ENCODE data around the gene PKLR. TPM values are rescaled to one million over a fixed set of nuclear protein-coding genes. Genes with fewer than 3 reads are reported as not detected.

PKLR gene
- total and polyA plus RNA-seq, 12 donors: 0.11 TPM; not detected in 11

DNA sequence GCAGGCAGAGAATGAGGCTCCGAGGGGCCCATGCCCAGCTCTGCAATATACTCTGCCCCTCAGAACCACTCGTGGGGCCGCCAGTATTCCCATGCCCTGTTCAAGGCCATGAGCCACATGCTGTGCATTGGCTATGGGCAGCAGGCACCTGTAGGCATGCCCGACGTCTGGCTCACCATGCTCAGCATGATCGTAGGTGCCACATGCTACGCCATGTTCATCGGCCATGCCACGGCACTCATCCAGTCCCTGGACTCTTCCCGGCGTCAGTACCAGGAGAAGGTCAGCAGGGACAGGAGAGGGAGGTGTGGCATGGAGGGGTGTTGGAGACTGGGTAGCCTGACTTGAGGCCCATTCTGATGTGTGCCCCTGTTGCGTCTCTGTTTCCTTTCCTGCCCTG lies 16.8 kb downstream of the PKLR start:
- ATAC-seq (no peak), DNase-seq (no peak)
- Histone ChIP-seq H3K36me3 (no peaks in the 10 kb centered on the region), H3K9me3 (no peaks in the 10 kb centered on the region), H3K27me3 (no peaks in the 10 kb centered on the region), H3K4me1 (no peaks in the 10 kb centered on the region), H3K27ac (no peak overlapping the region), H3K4me3 (no peak overlapping the region)
- intact Hi-C loops (cut with DNase I): no loop called here
- WGBS, 2 donors: 92 to 94% methylated on average over 12 of the region's 12 CpGs
- TF ChIP-seq, protein P1, sequence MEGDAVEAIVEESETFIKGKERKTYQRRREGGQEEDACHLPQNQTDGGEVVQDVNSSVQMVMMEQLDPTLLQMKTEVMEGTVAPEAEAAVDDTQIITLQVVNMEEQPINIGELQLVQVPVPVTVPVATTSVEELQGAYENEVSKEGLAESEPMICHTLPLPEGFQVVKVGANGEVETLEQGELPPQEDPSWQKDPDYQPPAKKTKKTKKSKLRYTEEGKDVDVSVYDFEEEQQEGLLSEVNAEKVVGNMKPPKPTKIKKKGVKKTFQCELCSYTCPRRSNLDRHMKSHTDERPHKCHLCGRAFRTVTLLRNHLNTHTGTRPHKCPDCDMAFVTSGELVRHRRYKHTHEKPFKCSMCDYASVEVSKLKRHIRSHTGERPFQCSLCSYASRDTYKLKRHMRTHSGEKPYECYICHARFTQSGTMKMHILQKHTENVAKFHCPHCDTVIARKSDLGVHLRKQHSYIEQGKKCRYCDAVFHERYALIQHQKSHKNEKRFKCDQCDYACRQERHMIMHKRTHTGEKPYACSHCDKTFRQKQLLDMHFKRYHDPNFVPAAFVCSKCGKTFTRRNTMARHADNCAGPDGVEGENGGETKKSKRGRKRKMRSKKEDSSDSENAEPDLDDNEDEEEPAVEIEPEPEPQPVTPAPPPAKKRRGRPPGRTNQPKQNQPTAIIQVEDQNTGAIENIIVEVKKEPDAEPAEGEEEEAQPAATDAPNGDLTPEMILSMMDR (IDR thresholded peaks at IDR 0.05): no peak

- H3K4me1 ChIP-seq: peaks cover 0 to 13% (median 10%) of the 10 kb centered on the region in 9 donors
- H3K27me3 ChIP-seq: no peaks in the 10 kb centered on the region
- H3K9me3 ChIP-seq: no peaks in the 10 kb centered on the region
- H3K36me3 ChIP-seq: no peaks in the 10 kb centered on the region
- H3K4me3 ChIP-seq: no peak overlapping the region
- DNase-seq: no peak
- intact Hi-C loops (cut with DNase I): no loop called here
- TF ChIP-seq, protein P1 (IDR thresholded peaks at IDR 0.05): no peak
- H3K27ac ChIP-seq: no peak overlapping the region
- no peak for ATAC-seq
- 93 to 96% methylated on average over 29 of the region's 29 CpGs for WGBS, 2 donors
Observed at GRCh38 chr1:155282488-155283091, 18.6 kb downstream of the PKLR start.

- TF ChIP-seq, protein P1 (IDR thresholded peaks at IDR 0.05): no peak
- H3K9me3 ChIP-seq: no peaks in the 10 kb centered on the region
- H3K4me1 ChIP-seq: peaks cover 4 to 22% (median 19%) of the 10 kb centered on the region in 9 donors
- ATAC-seq (no peak), DNase-seq (no peak)
- H3K4me3 ChIP-seq: no peak overlapping the region
- H3K27ac ChIP-seq: no peak overlapping the region
- H3K36me3 ChIP-seq: no peaks in the 10 kb centered on the region
- H3K27me3 ChIP-seq: no peaks in the 10 kb centered on the region
- intact Hi-C loops (cut with DNase I): loop anchor here in 4 of 10 donors (5.0 kb wide), 1 partner anchor 43 kb away; the partner anchor contains the start of gene RUSC1 (in 4 of the 4)
- WGBS, 2 donors: 81 to 83% methylated on average over 2 of the region's 2 CpGs
Observed at GRCh38 chr1:155279268-155279667, 22.0 kb downstream of the PKLR start.

- H3K27ac ChIP-seq: no peak overlapping the region
- TF ChIP-seq, protein P1 (IDR thresholded peaks at IDR 0.05): no peak
- H3K27me3 ChIP-seq: no peaks in the 10 kb centered on the region
- intact Hi-C loops (cut with DNase I): loop anchor here in 4 of 10 donors (5.0 kb wide), 1 partner anchor 44 kb away; the partner anchor contains the start of gene RUSC1 (in 4 of the 4)
- no peaks in the 10 kb centered on the region for H3K36me3 ChIP-seq
- ATAC-seq (no peak), DNase-seq (no peak)
- peak overlapping the region in 2 of 10 donors; percentile 69 to 71 for H3K4me3 ChIP-seq
- WGBS, 2 donors: 60% methylated on average over 10 of the region's 10 CpGs
- H3K9me3 ChIP-seq: no peaks in the 10 kb centered on the region
- peaks cover 5 to 27% (median 22%) of the 10 kb centered on the region in 9 donors for H3K4me1 ChIP-seq
Observed at GRCh38 chr1:155278689-155279160, 22.5 kb downstream of the PKLR start.
